ENCODE data around the gene LCE1D.

The LCE1D gene

DNA sequence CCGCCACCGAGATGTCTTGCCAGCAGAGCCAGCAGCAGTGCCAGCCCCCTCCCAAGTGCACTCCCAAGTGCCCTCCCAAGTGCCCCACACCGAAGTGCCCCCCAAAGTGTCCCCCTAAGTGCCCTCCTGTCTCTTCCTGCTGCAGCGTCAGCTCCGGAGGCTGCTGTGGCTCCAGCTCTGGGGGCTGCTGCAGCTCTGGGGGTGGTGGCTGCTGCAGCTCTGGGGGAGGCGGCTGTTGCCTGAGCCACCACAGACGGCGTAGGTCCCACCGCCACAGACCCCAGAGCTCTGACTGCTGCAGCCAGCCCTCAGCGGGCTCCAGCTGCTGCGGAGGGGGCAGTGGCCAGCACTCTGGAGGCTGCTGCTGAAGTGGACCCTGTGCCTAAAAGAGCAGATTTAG, 20.2 kb upstream of the LCE1D start:
- Mint-ChIP-seq H3K36me3 (ENCODE audit: insufficient read depth) (no peaks in the 10 kb centered on the region), H3K4me3 (no peak overlapping the region), H3K4me1 (ENCODE audit: low read depth in 2 of 2) (no peaks in the 10 kb centered on the region), H3K9me3 (peaks cover 0 to 2% of the 10 kb centered on the region in 2 donors), H3K27me3 (peaks cover 47 to 57% of the 10 kb centered on the region in 2 donors), H3K27ac (no peak overlapping the region)
- DNase-seq: no peak
- ATAC-seq (replicated peaks): no peak

GRCh38 chr1:152777510-152778137, 18.9 kb upstream of the LCE1D start:
- Mint-ChIP-seq H3K4me1 (ENCODE audit: low read depth in 2 of 2) (no peaks in the 10 kb centered on the region), H3K27ac (no peak overlapping the region), H3K27me3 (peaks cover 47 to 63% of the 10 kb centered on the region in 2 donors), H3K36me3 (ENCODE audit: insufficient read depth) (no peaks in the 10 kb centered on the region), H3K9me3 (no peaks in the 10 kb centered on the region), H3K4me3 (no peak overlapping the region)
- ATAC-seq (replicated peaks): no peak
- DNase-seq: no peak

GRCh38 chr1:152783095-152783494, 13.4 kb upstream of the LCE1D start:
- no peak for ATAC-seq (replicated peaks)
- peaks cover 60 to 78% of the 10 kb centered on the region in 2 donors for H3K27me3 Mint-ChIP-seq

GRCh38 chr1:152786077-152786476, 10.4 kb upstream of the LCE1D start, which contains the start of gene LCE1E:
Gene LCE1E, plus strand, starts transcription at chr1:152786257. Its CDS starts 1,043 bp downstream, at chr1:152787300.
- no peak within 1 kb of the TSS for H3K4me3 Mint-ChIP-seq
- no peak within 1 kb of the TSS for H3K27ac Mint-ChIP-seq
- no peaks in the 10 kb centered on the region for H3K36me3 Mint-ChIP-seq (ENCODE audit: insufficient read depth)
- H3K4me1 Mint-ChIP-seq (ENCODE audit: low read depth in 2 of 2): no peaks in the 10 kb centered on the region
- DNase-seq (no peak), ATAC-seq (replicated peaks) (no peak)
- H3K27me3 Mint-ChIP-seq: peaks cover 43 to 67% of the 10 kb centered on the region in 2 donors
- H3K9me3 Mint-ChIP-seq: no peaks in the 10 kb centered on the region

More at GRCh38 chr1:152783095-152783494, 13.4 kb upstream of the LCE1D start:
- Mint-ChIP-seq H3K4me3 (no peak overlapping the region), H3K36me3 (ENCODE audit: insufficient read depth) (no peaks in the 10 kb centered on the region), H3K27ac (no peak overlapping the region), H3K9me3 (no peaks in the 10 kb centered on the region), H3K4me1 (ENCODE audit: low read depth in 2 of 2) (no peaks in the 10 kb centered on the region)
- DNase-seq: no peak

- no peak overlapping the region for H3K4me3 Mint-ChIP-seq
- no peaks in the 10 kb centered on the region for H3K4me1 Mint-ChIP-seq (ENCODE audit: low read depth in 2 of 2)
- H3K9me3 Mint-ChIP-seq: no peaks in the 10 kb centered on the region
- H3K27me3 Mint-ChIP-seq: peaks cover 14 to 36% of the 10 kb centered on the region in 2 donors
- ATAC-seq (replicated peaks) (no peak), DNase-seq (no peak)
- no peaks in the 10 kb centered on the region for H3K36me3 Mint-ChIP-seq (ENCODE audit: insufficient read depth)
- no peak overlapping the region for H3K27ac Mint-ChIP-seq
These were observed 835 bp upstream of the LCE1D start for GRCh38 chr1:152795686-152796085.

DNA sequence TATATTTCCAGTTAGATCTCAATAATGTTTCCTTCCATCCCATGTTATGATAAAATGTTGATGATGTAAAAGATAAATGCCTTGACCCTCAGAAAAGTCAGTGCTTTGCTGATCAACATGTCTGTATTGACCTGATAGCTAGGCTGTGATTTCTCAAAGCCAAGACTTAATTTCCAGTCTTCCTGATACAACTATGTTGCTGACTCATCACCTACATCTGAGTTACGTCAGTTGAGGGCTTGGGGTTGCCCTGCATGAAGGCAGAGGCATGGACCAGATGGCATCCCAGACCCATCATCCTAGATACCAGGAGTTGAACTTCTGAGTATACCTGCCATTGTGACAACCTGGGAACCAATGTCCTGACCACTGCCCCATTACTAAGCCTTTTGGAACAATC, 4.8 kb downstream of the LCE1D start:
- no peaks in the 10 kb centered on the region for H3K36me3 Mint-ChIP-seq (ENCODE audit: insufficient read depth)
- H3K4me1 Mint-ChIP-seq (ENCODE audit: low read depth in 2 of 2): no peaks in the 10 kb centered on the region
- DNase-seq (no peak), ATAC-seq (replicated peaks) (no peak)
- H3K27ac Mint-ChIP-seq: no peak overlapping the region
- H3K9me3 Mint-ChIP-seq: no peaks in the 10 kb centered on the region
- no peak overlapping the region for H3K4me3 Mint-ChIP-seq
- H3K27me3 Mint-ChIP-seq: peaks cover 40 to 64% of the 10 kb centered on the region in 2 donors

GRCh38 chr1:152806576-152806975, 10.1 kb downstream of the LCE1D start, which contains the start of gene LCE1C:
Gene LCE1C, minus strand, starts transcription at chr1:152806651. Its CDS starts 1,173 bp downstream, at chr1:152805478.
- Mint-ChIP-seq H3K27ac (no peak within 1 kb of the TSS), H3K4me1 (ENCODE audit: low read depth in 2 of 2) (no peaks in the 10 kb centered on the region), H3K4me3 (no peak within 1 kb of the TSS), H3K36me3 (ENCODE audit: insufficient read depth) (no peaks in the 10 kb centered on the region), H3K27me3 (peaks cover 39 to 60% of the 10 kb centered on the region in 2 donors), H3K9me3 (no peaks in the 10 kb centered on the region)
- DNase-seq: no peak
- ATAC-seq (replicated peaks): no peak

DNA sequence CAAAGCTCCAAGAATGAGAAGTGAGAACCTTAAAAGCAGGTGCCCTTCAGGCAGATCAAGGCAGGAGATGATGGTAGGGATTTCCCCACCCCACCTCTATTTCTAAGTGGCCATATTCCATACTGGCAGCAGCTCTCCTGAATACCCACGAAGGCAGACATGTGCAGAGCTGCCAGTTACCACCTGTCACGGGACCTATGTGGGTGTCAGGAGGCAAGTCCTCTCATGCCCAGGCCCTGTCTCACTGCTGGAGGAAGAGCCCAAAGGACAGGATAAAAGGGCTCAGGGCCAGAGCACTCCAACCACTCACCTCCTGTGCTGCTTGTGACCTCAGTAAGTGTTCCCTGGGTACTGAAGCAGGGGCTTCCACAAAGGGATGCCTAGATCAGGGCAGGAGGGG, 14.5 kb downstream of the LCE1D start:
- Mint-ChIP-seq H3K36me3 (ENCODE audit: insufficient read depth) (no peaks in the 10 kb centered on the region), H3K9me3 (no peaks in the 10 kb centered on the region), H3K4me3 (no peak overlapping the region), H3K27me3 (peaks cover 22 to 38% of the 10 kb centered on the region in 2 donors), H3K27ac (no peak overlapping the region), H3K4me1 (ENCODE audit: low read depth in 2 of 2) (no peaks in the 10 kb centered on the region)
- ATAC-seq (replicated peaks) (no peak), DNase-seq (no peak)

- Mint-ChIP-seq H3K4me1 (ENCODE audit: low read depth in 2 of 2) (no peaks in the 10 kb centered on the region), H3K9me3 (no peaks in the 10 kb centered on the region), H3K36me3 (ENCODE audit: insufficient read depth) (no peaks in the 10 kb centered on the region), H3K27ac (no peak within 1 kb of the TSS), H3K4me3 (no peak within 1 kb of the TSS), H3K27me3 (peaks cover 20 to 37% of the 10 kb centered on the region in 2 donors)
- DNase-seq: no peak
- no peak for ATAC-seq (replicated peaks)
These were observed 15.2 kb downstream of the LCE1D start, which contains the start of gene LCE1B for GRCh38 chr1:152811671-152812070. Gene LCE1B, plus strand, starts transcription at chr1:152811971. Its CDS starts 476 bp downstream, at chr1:152812447.

DNA sequence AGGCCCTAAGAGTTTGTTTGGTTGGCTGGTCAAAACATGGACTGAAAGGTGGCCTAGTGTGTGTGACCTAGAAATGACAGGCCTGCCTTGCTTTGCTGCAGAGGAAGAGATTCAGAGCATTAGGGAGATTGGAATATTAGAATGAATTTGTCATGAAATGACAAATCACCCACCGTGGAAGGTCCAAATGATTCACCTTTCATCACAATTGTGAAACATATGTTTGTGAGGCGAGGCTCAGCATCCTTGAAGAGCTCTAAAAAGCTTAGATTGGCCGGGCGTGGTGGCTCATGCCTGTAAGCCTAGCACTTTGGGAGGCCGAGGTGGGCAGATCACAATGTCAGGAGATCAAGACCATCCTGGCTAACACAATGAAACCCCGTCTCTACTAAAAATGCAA, 20.8 kb downstream of the LCE1D start:
- no peak overlapping the region for H3K4me3 Mint-ChIP-seq
- H3K36me3 Mint-ChIP-seq (ENCODE audit: insufficient read depth): no peaks in the 10 kb centered on the region
- DNase-seq (no peak), ATAC-seq (replicated peaks) (no peak)
- H3K27ac Mint-ChIP-seq: no peak overlapping the region
- no peaks in the 10 kb centered on the region for H3K9me3 Mint-ChIP-seq
- H3K27me3 Mint-ChIP-seq: peaks cover 6 to 17% of the 10 kb centered on the region in 2 donors
- no peaks in the 10 kb centered on the region for H3K4me1 Mint-ChIP-seq (ENCODE audit: low read depth in 2 of 2)

GRCh38 chr1:152823294-152823693, 26.8 kb downstream of the LCE1D start:
- peaks cover 30 to 39% of the 10 kb centered on the region in 2 donors for H3K27me3 Mint-ChIP-seq
- H3K27ac Mint-ChIP-seq: no peak overlapping the region
- H3K4me3 Mint-ChIP-seq: no peak overlapping the region
- no peaks in the 10 kb centered on the region for H3K36me3 Mint-ChIP-seq (ENCODE audit: insufficient read depth)
- H3K9me3 Mint-ChIP-seq: no peaks in the 10 kb centered on the region
- no peaks in the 10 kb centered on the region for H3K4me1 Mint-ChIP-seq (ENCODE audit: low read depth in 2 of 2)
- DNase-seq (no peak), ATAC-seq (replicated peaks) (no peak)

DNA sequence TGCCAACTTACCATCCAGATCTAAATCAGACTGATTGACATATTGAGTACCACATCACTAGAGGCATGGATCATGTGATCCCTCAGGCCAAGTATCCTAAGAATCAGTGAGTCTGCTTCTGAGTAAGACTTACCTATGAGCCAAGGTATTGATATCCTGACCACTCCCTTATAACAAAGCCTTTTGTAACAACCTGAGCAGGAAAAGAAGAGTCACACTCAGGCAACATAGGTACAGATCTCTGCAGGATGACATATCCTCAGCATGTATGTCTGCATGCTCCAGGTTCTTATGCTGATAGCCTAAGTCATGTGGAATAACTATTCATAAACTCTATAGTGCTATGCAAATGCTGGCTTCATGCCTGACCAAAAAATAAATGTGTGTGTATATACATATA, 28.4 kb downstream of the LCE1D start:
- H3K27ac Mint-ChIP-seq: no peak overlapping the region
- DNase-seq: no peak
- no peaks in the 10 kb centered on the region for H3K9me3 Mint-ChIP-seq
- H3K36me3 Mint-ChIP-seq (ENCODE audit: insufficient read depth): no peaks in the 10 kb centered on the region
- no peak for ATAC-seq (replicated peaks)
- H3K27me3 Mint-ChIP-seq: peaks cover 47 to 51% of the 10 kb centered on the region in 2 donors
- H3K4me1 Mint-ChIP-seq (ENCODE audit: low read depth in 2 of 2): no peaks in the 10 kb centered on the region
- no peak overlapping the region for H3K4me3 Mint-ChIP-seq

GRCh38 chr1:152827173-152827572, 30.7 kb downstream of the LCE1D start, which contains the start of gene LCE1A:
Gene LCE1A, plus strand, starts transcription at chr1:152827473. Its CDS starts 0 bp downstream, at chr1:152827473.
- H3K4me3 Mint-ChIP-seq: no peak within 1 kb of the TSS
- ATAC-seq (replicated peaks) (no peak), DNase-seq (no peak)
- peaks cover 0 to 2% of the 10 kb centered on the region in 2 donors for H3K9me3 Mint-ChIP-seq
- H3K4me1 Mint-ChIP-seq (ENCODE audit: low read depth in 2 of 2): no peaks in the 10 kb centered on the region
- H3K27me3 Mint-ChIP-seq: peaks cover 57 to 62% of the 10 kb centered on the region in 2 donors
- no peak within 1 kb of the TSS for H3K27ac Mint-ChIP-seq
- H3K36me3 Mint-ChIP-seq (ENCODE audit: insufficient read depth): no peaks in the 10 kb centered on the region

- H3K36me3 Mint-ChIP-seq (ENCODE audit: insufficient read depth): no peaks in the 10 kb centered on the region
- H3K4me1 Mint-ChIP-seq (ENCODE audit: low read depth in 2 of 2): no peaks in the 10 kb centered on the region
- no peaks in the 10 kb centered on the region for H3K9me3 Mint-ChIP-seq
- H3K27me3 Mint-ChIP-seq: peaks cover 19 to 32% of the 10 kb centered on the region in 2 donors
- ATAC-seq (replicated peaks) (no peak), DNase-seq (no peak)
- H3K27ac Mint-ChIP-seq: no peak overlapping the region
- H3K4me3 Mint-ChIP-seq: no peak overlapping the region
These were observed 40.3 kb downstream of the LCE1D start for GRCh38 chr1:152836870-152837269.

All from effector memory CD8-positive, alpha-beta T cell (primary cell).